HG02840 (cell line): Measurements from ENCODE around the gene COL4A1.

Experiments
- ATAC-seq: cut with Tn5 transposase; IDR thresholded peaks from one replicate; pipeline ENCODE4 v1.9.1; 2021; ENCODE audit warnings: mild to moderate bottlenecking, moderate library complexity, moderate number of reproducible peaks; ENCODE audit not compliant: unreplicated experiment, low FRiP score

COL4A1 gene

DNA sequence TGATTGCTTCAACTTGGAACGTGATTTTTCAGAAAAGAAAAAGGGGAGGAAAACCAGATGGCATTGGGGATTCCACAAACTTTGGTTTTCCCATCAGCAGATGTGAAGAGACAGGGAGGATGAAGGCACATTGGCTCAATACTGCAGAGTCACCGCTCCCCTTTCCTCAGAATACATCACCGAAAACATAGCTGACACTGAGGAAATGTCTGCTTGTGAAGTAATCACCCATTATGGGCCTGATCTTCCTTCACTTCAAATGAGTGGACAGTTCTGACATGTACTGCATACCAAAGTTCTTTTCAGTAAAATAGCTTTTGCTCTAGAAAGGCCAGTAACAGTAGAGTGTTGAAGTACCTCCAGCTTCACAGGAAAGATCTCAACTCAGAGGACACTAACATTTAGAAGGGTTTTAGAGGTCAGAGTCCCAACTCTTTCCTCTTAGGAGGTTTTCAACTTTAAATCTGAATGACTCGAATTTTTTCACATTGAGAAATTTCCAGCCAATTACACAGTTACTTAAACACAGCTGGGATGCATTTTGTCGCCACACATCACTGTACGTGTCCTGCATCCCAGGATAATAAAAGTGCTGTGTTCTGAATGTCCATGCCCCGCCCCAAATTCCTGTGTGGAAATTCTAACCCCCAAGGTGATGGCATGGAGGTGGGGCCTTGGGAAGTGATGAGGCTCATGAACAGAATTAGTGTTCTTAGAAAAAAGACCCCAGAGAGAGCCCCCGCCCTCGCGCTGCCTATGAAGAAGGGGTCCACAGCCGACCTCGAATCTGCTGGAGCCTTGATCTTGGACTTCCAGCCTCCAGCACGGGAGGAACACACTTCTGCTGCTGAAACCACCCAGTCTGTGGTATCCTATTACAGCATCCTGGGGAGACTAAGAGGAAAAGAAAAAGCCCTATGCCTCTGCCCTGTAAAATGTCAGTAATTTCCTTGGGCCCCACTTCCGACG, 77.7 kb downstream of the COL4A1 start:
- no peak for ATAC-seq

DNA sequence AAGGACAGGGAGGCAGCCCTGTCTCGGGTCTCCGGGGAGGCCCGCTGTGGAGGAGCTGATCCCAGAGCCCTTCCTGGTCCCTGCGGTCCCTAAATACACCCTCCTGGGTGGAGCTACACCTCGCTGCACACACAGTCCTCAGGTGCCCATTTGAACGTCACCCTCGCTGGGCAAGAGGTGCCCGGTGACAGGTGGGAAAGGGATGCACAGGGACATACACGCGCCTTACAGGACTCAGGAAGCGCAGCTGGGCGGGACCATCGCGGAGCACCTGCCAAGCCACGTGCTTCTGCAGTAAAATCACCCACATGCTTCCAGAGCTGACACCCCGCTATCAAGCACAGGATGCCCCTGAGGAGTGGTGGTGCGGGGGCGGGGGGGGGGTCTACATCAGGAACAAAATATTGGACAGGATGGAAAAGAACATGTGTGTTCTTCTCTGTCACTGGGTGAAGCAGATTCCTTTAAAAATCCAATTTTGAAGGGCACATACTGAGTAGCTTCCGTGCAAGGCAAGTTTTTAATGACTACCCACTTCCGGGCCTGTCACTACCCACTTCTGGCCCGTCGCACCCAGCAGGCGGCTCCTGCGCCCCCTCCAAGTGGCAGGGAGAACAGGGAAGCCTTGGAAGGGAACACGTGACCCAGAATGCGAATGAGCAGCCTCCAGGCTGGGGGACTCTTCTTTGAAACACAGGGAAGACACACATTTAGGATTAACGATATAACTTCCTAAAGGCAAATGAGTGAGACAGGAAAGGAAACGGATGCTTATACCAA, 78.9 kb downstream of the COL4A1 start:
- no peak for ATAC-seq

GRCh38 chr13:110227416-110227815, 79.5 kb downstream of the COL4A1 start:
- ATAC-seq, result no peak

- no peak for ATAC-seq
These were observed 81.1 kb downstream of the COL4A1 start for GRCh38 chr13:110225609-110226574.

DNA sequence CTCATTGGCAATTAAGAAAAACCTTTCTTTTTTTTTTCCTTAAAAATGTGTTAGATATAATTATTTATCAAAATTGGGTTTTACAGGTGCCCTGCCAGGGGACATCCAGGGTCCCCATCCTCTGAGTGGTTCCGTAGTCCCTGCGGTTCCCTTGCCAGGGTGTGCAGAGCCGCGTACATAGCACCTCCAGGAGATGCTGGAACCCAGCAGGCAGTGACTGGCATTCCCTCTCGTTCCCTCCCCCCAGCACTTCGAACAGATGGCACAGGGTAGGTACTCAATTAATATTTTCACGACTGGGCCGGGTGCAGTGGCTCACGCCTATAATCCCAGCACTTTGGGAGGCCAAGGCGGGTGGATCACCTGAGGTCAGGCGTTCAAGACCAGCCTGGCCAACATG, 82.0 kb downstream of the COL4A1 start:
- no peak for ATAC-seq

- no peak for ATAC-seq
These were observed 82.4 kb downstream of the COL4A1 start for GRCh38 chr13:110224519-110224918.

GRCh38 chr13:110221406-110222117, 85.4 kb downstream of the COL4A1 start:
- no peak for ATAC-seq

DNA sequence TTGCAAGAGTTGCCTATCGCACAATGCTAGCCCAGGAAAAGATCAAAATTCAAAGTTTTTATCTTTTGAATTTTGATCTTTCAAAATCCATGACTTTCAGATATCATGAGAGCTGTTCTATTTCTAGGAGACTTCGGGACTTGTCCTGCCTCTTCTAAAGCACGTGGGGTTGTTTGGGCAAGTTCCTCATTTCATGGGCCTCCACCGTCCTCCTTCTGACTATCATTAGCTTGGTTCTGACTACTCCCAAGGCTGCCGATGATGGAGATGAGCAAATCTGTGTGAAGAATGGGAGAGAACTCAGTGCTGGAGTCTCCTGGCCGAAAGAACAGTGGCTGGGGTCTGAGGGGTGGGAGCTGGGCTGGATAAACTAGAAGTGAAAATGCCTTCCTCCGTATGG, 86.5 kb downstream of the COL4A1 start:
- ATAC-seq, result no peak

DNA sequence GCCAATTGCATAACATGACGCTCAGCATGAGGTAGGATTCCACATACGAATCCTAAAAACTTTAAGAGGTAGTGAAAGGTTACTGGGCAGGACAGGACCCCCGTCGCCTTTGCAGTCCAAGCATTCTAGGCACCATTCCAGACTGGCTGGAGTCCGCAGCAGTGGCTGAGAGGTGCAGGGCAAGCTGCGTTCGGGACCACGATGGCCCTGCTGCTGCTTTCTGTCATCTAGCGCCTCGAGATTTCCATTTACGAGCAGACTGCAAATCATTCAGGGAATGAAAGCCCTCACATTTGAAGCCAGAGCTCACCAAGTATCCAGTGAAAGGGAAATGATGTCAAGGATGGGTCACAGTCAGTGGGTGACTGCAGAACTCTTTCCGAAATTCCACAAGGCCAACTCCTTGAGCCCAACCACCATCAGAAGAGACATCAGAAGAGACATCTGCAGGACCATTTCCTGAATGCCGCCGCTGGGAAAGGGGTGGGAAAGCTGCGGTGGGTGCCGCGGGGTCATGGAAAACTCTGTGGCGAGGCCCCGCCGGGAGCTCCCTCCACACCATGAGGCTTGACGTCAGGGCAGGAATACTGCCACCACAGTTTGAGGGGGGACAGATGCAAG, 88.3 kb downstream of the COL4A1 start:
- ATAC-seq, result no peak

GRCh38 chr13:110217811-110218210, 89.1 kb downstream of the COL4A1 start:
- no peak for ATAC-seq

GRCh38 chr13:110217085-110217484, 89.9 kb downstream of the COL4A1 start:
- ATAC-seq, result no peak

DNA sequence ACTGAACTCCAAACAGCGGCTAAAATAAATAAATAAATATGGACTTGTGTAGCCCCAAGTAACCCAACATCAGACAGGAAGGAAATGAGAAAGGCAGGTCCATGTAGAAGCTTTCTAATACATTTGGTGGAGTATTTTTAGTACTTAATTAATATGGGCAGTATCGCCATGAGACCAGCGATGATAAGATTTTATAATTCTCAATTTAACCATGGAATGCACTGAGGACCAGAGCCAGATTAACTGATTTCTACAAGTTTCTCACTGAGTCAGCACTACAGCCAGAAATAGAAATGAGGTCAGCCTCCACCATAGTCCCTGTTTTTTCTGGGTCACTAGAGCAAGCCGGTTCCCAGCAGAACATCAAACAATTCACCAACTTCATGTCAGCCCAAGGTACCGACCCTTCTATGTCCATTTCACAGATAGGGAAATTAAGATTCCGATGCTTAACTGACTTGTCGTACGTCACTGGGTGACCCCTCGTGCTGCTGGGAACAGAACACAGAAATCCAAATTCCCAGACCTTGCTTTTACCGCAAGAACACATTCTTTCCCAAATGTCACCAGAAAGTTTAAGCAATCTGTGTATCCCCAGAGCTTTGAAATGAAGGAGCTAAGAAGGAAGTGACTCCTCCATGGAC, 90.4 kb downstream of the COL4A1 start:
- no peak for ATAC-seq

DNA sequence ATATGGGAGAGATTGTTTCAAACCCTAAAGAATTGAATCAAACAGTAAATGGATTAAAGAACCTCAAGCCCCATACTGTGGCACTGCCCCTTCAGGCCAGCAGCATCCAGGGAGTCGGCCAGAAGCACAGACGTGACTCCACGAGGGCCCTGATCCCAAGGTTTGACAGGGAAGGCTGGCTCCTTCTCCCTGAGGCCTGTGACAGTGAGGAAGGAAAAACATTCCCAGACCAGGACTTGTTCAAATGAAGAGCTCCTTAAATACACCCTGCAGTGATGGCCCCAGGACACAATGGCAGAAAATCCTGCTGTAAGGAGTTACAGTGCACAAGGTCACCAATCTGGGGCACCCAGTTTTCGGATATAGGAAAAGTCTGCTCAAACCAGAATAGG, 91.0 kb downstream of the COL4A1 start:
- ATAC-seq, result no peak

- ATAC-seq, result no peak
These were observed 91.4 kb downstream of the COL4A1 start for GRCh38 chr13:110215606-110216005.

DNA sequence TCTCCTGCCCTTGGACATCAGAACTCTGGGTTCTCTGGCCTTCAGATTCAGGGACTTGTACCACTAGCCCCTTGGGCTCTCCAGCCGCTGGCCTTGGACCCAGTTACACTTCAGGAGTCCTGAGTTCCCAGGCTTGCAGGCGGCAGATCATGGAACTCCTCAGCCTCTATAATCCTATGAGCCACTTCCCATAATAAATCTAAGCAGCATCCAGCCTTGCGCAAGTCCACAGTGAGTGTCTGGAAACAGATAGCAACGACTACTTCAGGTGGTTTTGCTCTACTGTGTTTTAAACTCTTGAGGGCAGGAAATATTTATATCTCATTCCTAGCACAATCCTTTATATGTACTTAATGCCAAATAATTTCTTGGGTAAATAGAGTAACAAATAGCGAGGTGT, 92.3 kb downstream of the COL4A1 start:
- ATAC-seq, result no peak

DNA sequence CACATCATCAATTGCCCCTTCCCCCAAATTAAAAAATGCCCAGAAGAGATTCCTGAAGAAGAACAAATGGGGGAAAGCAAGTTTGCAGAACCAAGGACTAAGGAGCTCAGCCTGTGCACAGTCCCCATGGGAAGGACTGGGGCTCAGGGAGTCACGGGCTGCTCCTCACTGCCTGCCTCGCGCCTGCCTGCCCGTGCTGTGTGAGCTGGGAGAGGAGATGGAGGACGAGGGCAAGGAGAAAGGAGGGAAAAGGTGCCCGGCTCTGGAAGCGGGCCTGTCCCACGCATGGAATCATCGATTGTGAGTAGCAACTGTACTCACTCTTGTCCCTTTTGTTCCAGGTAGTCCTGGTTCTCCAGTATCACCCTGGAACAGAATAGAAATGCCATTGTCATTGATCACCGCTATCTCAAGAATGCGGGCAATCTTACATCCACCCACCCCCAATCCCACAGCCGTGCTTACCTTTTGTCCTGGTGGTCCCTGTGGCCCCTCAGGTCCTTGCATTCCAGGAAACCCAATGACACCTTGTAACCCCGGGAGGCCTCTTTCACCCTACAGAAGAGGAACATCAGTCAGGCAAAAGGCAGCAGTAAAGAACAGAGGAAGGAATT, 93.4 kb downstream of the COL4A1 start:
- no peak for ATAC-seq

GRCh38 chr13:110212529-110212928, 94.4 kb downstream of the COL4A1 start:
- no peak for ATAC-seq

GRCh38 chr13:110211735-110212134, 95.2 kb downstream of the COL4A1 start:
- no peak for ATAC-seq
